Hepatocyte (in vitro differentiated cells): ENCODE data around the gene NKX2-1. TPM values are rescaled to one million over a fixed set of nuclear protein-coding genes. Genes with fewer than 3 reads are reported as not detected.

Experiments used
- DNase-seq: peaks from one replicate; pipeline ENCODE4 v3.0.0-alpha.2; 2016; ENCODE audit warnings: low spot score
- H2AFZ ChIP-seq: fragments of 200-600 bp; sonication (generic); 2 replicates; pipeline ENCODE4 v1.6.0; 2016; ENCODE audit warnings: antibody characterized with exemption, mild to moderate bottlenecking
- H3K27ac ChIP-seq: fragments of 200-600 bp; sonication (generic); 2 replicates; pipeline ENCODE4 v1.5.1; 2016; ENCODE audit warnings: mild to moderate bottlenecking
- H3K27me3 ChIP-seq: fragments of 200-600 bp; sonication (generic); 2 replicates; pipeline ENCODE4 v1.6.1; 2016
- H3K36me3 ChIP-seq: fragments of 200-600 bp; sonication (generic); replicated peaks from 2 replicates; pipeline ENCODE4 v1.5.1; 2016; ENCODE audit warnings: low read depth; ENCODE audit not compliant: insufficient read depth
- H3K4me1 ChIP-seq: fragments of 200-600 bp; sonication (generic); 2 replicates; pipeline ENCODE4 v1.5.1; 2016; ENCODE audit warnings: mild to moderate bottlenecking, moderate library complexity; ENCODE audit not compliant: insufficient read depth
- H3K4me2 ChIP-seq: fragments of 200-600 bp; sonication (generic); 2 replicates; pipeline ENCODE4 v1.6.0; 2016
- H3K4me3 ChIP-seq: fragments of 200-600 bp; sonication (generic); 2 replicates; pipeline ENCODE4 v1.5.1; 2016; ENCODE audit warnings: mild to moderate bottlenecking
- H3K79me2 ChIP-seq: fragments of 200-600 bp; sonication (generic); 2 replicates; pipeline ENCODE4 v1.6.0; 2017; ENCODE audit warnings: mild to moderate bottlenecking
- H3K9me2 ChIP-seq: fragments of 200-600 bp; sonication (generic); replicated peaks from 2 replicates; pipeline ENCODE4 v1.6.0; 2017; ENCODE audit warnings: mild to moderate bottlenecking; ENCODE audit not compliant: insufficient read depth
- H3K9me3 ChIP-seq: fragments of 200-600 bp; sonication (generic); 2 replicates; pipeline ENCODE4 v1.5.1; 2016; ENCODE audit warnings: low read depth, mild to moderate bottlenecking
- H4K20me1 ChIP-seq: fragments of 200-600 bp; sonication (generic); 2 replicates; pipeline ENCODE4 v1.6.0; 2016; ENCODE audit warnings: mild to moderate bottlenecking; ENCODE audit not compliant: insufficient read depth, poor library complexity, severe bottlenecking
- EZH2 ChIP-seq: fragments of 200-600 bp; sonication (generic); IDR thresholded peaks from 2 replicates; pipeline ENCODE4 v1.6.1; 2016; ENCODE audit warnings: antibody characterized with exemption, mild to moderate bottlenecking, borderline replicate concordance
- EZH2phosphoT487 ChIP-seq: fragments of 200-600 bp; sonication (generic); IDR thresholded peaks from one replicate; pipeline ENCODE4 v1.6.1; 2018; ENCODE audit warnings: antibody characterized with exemption, mild to moderate bottlenecking, low read depth, moderate library complexity; ENCODE audit not compliant: unreplicated experiment, severe bottlenecking
- WGBS: methylation state at CpG from one replicate; pipeline ENCODE4 v1.1.6; 2016; ENCODE audit warnings: low lambda C conversion rate; ENCODE audit errors: missing lambda C conversion rate; 5-methylcytosine and 5-hydroxymethylcytosine counted together
- polyA plus RNA-seq: library from polyadenylated mRNA; unstranded; fragments of >200 nt; fragmentation: Nextera tagmentation; extraction: Ambion mirVana; gene quantifications from 2 replicates; pipeline ENCODE4 v1.2.1, GENCODE V29; 2016
- total RNA-seq: library from RNA; depleted of rRNA; stranded (reverse); fragments of >200 nt; gene quantifications from 2 replicates; pipeline ENCODE4 v1.2.3, GENCODE V29; 2014
- TF ChIP-seq, protein P1 (sequence below): fragments of 200-600 bp; sonication (generic); IDR thresholded peaks from 2 replicates; pipeline ENCODE4 v1.5.1; 2016; ENCODE audit warnings: antibody characterized with exemption, mild to moderate bottlenecking; ENCODE audit not compliant: poor library complexity

NKX2-1 gene
- total and polyA plus RNA-seq, 2 experiments from 2014 or later, result 2.2 to 2.7 TPM

DNA sequence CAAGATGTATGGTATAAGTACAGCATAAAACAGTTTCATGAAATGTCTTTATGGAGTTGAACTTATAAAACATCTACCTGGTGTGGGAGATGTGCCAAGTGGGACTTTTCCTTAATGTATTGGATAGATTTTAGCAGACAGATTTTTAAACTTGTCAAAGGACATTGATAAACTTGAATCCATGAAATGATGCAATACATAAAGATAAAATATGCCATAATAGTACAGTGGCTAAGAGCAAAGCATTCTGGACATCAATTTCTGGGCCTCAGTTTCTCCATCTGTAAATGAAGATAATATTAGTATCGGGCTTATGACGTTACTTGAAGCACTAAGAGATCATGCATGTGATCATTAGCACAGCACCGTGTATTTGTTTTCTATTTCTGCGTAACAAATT lies 45.4 kb downstream of the NKX2-1 start:
- TF ChIP-seq, protein P1, sequence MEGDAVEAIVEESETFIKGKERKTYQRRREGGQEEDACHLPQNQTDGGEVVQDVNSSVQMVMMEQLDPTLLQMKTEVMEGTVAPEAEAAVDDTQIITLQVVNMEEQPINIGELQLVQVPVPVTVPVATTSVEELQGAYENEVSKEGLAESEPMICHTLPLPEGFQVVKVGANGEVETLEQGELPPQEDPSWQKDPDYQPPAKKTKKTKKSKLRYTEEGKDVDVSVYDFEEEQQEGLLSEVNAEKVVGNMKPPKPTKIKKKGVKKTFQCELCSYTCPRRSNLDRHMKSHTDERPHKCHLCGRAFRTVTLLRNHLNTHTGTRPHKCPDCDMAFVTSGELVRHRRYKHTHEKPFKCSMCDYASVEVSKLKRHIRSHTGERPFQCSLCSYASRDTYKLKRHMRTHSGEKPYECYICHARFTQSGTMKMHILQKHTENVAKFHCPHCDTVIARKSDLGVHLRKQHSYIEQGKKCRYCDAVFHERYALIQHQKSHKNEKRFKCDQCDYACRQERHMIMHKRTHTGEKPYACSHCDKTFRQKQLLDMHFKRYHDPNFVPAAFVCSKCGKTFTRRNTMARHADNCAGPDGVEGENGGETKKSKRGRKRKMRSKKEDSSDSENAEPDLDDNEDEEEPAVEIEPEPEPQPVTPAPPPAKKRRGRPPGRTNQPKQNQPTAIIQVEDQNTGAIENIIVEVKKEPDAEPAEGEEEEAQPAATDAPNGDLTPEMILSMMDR, result no peak
- TF ChIP-seq EZH2 (no peak), EZH2phosphoT487 (no peak)
- Histone ChIP-seq H3K27ac (no peak overlapping the region), H3K27me3 (no peaks in the 10 kb centered on the region), H3K4me2 (no peak overlapping the region), H4K20me1 (no peaks in the 10 kb centered on the region), H3K9me2 (no peaks in the 10 kb centered on the region), H2AFZ (no peak overlapping the region), H3K79me2 (no peaks in the 10 kb centered on the region), H3K4me1 (no peaks in the 10 kb centered on the region), H3K9me3 (no peaks in the 10 kb centered on the region), H3K4me3 (no peak overlapping the region), H3K36me3 (no peaks in the 10 kb centered on the region)
- DNase-seq, result no peak
- 68% methylated on average over 4 of the region's 4 CpGs for WGBS

DNA sequence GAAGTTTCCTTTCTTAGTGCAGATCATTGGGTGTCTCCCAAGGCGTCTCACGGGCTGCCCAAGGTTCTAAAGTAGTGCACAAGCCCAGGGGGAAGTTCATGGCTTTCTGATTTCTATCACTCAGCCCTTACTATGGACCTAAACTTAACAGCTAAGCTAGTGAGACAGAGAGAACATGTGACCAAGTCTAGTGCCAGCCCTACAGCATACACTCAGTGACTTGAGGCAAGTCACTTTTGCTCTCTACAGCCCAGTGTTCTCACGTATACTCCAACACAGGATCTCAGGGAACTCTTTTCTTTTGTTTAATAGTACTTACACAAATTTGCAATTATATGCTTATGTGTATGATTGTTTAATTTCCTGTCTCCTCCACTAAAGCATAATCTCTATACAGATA lies 48.6 kb downstream of the NKX2-1 start:
- Histone ChIP-seq H3K4me3 (no peak overlapping the region), H4K20me1 (no peaks in the 10 kb centered on the region), H3K9me3 (no peaks in the 10 kb centered on the region), H3K79me2 (no peaks in the 10 kb centered on the region), H3K9me2 (no peaks in the 10 kb centered on the region), H2AFZ (no peak overlapping the region), H3K36me3 (no peaks in the 10 kb centered on the region), H3K4me1 (no peaks in the 10 kb centered on the region), H3K27me3 (no peaks in the 10 kb centered on the region), H3K27ac (no peak overlapping the region), H3K4me2 (no peak overlapping the region)
- TF ChIP-seq EZH2, result no peak
- no peak for TF ChIP-seq EZH2phosphoT487
- TF ChIP-seq, protein P1, result no peak
- 82% methylated on average over 3 of the region's 3 CpGs for WGBS
- no peak for DNase-seq

DNA sequence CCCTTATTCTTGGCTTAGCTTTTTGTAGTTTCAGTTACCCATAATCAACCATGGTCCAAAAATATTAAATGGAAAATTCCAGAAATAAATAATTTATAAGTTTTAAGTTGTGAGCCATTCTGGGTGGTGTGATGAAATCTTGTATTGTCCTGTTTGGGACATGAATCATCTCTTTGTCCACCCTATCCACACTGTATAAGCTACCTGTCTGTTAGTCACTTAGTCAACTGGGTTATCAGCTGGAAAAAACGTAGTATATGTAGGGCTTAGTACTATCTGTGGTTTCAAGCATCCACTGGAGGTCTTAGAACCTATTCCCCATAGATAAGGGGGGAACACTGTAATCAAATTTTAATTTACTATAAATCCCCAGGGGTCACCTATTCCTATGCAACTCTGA lies 52.7 kb downstream of the NKX2-1 start:
- H3K27ac ChIP-seq, result no peak overlapping the region
- 43% methylated on average over 1 of the region's 1 CpG for WGBS
- H3K9me3 ChIP-seq, result no peaks in the 10 kb centered on the region
- H2AFZ ChIP-seq, result no peak overlapping the region
- DNase-seq, result no peak
- no peak overlapping the region for H3K4me2 ChIP-seq
- no peaks in the 10 kb centered on the region for H4K20me1 ChIP-seq
- TF ChIP-seq EZH2phosphoT487, result no peak
- TF ChIP-seq, protein P1, result no peak
- TF ChIP-seq EZH2, result no peak
- no peak overlapping the region for H3K4me3 ChIP-seq
- no peaks in the 10 kb centered on the region for H3K36me3 ChIP-seq
- no peaks in the 10 kb centered on the region for H3K4me1 ChIP-seq
- no peaks in the 10 kb centered on the region for H3K27me3 ChIP-seq
- no peaks in the 10 kb centered on the region for H3K9me2 ChIP-seq
- no peaks in the 10 kb centered on the region for H3K79me2 ChIP-seq

Other genes starting within 250 kb of the NKX2-1 start
- 27.8 and 30.1 TPM in 2 replicates for gene MBIP, start 199.6 kb downstream of the NKX2-1 start, total RNA-seq
- 28.4 and 33.0 TPM in 2 replicates for gene MBIP, start 199.6 kb downstream of the NKX2-1 start, polyA plus RNA-seq
- gene NKX2-8, start 62.4 kb upstream of the NKX2-1 start, total RNA-seq, result not detected in 2 replicates
- not detected in 2 replicates for gene NKX2-8, start 62.4 kb upstream of the NKX2-1 start, polyA plus RNA-seq
- gene PAX9, start 141.6 kb upstream of the NKX2-1 start, total RNA-seq, result 0.53 TPM in 1 of 2 replicates, not detected in the other
- gene PAX9, start 141.6 kb upstream of the NKX2-1 start, polyA plus RNA-seq, result 0.24 and 0.36 TPM in 2 replicates